HepG2 (cell line): Measurements from ENCODE around the gene TWNK. TPM values are rescaled to one million over a fixed set of nuclear protein-coding genes. Genes with fewer than 3 reads are reported as not detected.

Source experiments
- ATAC-seq: fragments of 200-7000 bp; cut with Tn5 transposase; 3 replicates; pipeline ENCODE4 v1.9.1; 2020; ENCODE audit warnings: mild to moderate bottlenecking, moderate library complexity
- BruUV-seq: library from RNA; stranded (reverse); fragments of 400-500 nt; replicated peaks from 2 replicates; lab custom pipeline; 2021; lab: Mats Ljungman, UMichigan
- CTCF ChIA-PET: fragments of 300-600 bp; formaldehyde crosslinking; extraction: SDS; loops from one replicate; lab custom pipeline; 2021; ENCODE audit warnings: low total read pairs, inconsistent platforms, low intra/inter-chr PET ratio; lab: Yijun Ruan, JAX
- POLR2A ChIA-PET: fragments of 350-600 bp; sonication (Branson Sonifier 250); formaldehyde crosslinking; loops from one replicate; lab custom pipeline; 2020; ENCODE audit warnings: antibody characterized with exemption, inconsistent platforms; lab: Yijun Ruan, JAX
- DNase-seq: peaks from one replicate; pipeline ENCODE4 v3.0.0-alpha.2; 2015; ENCODE audit warnings: low spot score
- FAIRE-seq: peaks from 3 replicates; lab custom pipeline; 2011; peaks lifted over from hg19 to GRCh38; lab: Jason Lieb, UNC
- H2AFZ ChIP-seq: one replicate; pipeline ENCODE4 v1.6.1; 2011; ENCODE audit warnings: low read length, inconsistent platforms
- H3K27ac ChIP-seq: fragments of 300-600 bp; 3 replicates; pipeline ENCODE4 v1.8.0; 2011; ENCODE audit warnings: mixed run types, mild to moderate bottlenecking, mixed read lengths, low read length, inconsistent platforms; ENCODE audit not compliant: insufficient read depth; ENCODE audit errors: extremely low read length
- H3K27me3 ChIP-seq, 2 experiments: fragments of 200-600 bp in 1 of 2; 2 replicates in 1 of 2; 3 replicates in 1 of 2; pipeline versions ENCODE4 v1.6.0 to v1.8.0; 2011; ENCODE audit warnings: low read length in 2 of 2, mild to moderate bottlenecking in 2 of 2, moderate library complexity in 2 of 2, inconsistent platforms in 1 of 2; ENCODE audit not compliant: insufficient read depth in 2 of 2, control insufficient read depth in 1 of 2
- H3K36me3 ChIP-seq, 2 experiments: fragments of 200-600 bp in 1 of 2; replicated peaks in 1 of 2; 2 replicates in 1 of 2; 3 replicates in 1 of 2; pipeline versions ENCODE4 v1.5.1 to v1.8.0; 2011; ENCODE audit warnings: low read length in 2 of 2, inconsistent platforms in 1 of 2; ENCODE audit not compliant: insufficient read depth in 2 of 2, control insufficient read depth in 1 of 2
- H3K4me1 ChIP-seq: 2 replicates; pipeline ENCODE4 v1.5.1; 2012; ENCODE audit warnings: low read length, inconsistent platforms; ENCODE audit not compliant: insufficient read depth
- H3K4me2 ChIP-seq: 2 replicates; pipeline ENCODE4 v1.6.0; 2011; ENCODE audit warnings: low read depth, low read length, inconsistent platforms
- H3K4me3 ChIP-seq, 3 experiments: fragments of 200-600 bp in 1 of 3; sonication (generic), shearing (Covaris generic) in 1 of 3; replicated peaks in 1 of 3; 2 replicates each; pipeline ENCODE4 v1.5.1; 2011 to 2016; ENCODE audit warnings: low read length in 3 of 3, inconsistent platforms in 2 of 3, low read depth in 2 of 3, mild to moderate bottlenecking in 2 of 3, control low read depth in 1 of 3, mixed read lengths in 1 of 3; ENCODE audit not compliant: insufficient read depth in 1 of 3
- H3K79me2 ChIP-seq: one replicate; pipeline ENCODE4 v1.6.1; 2011; ENCODE audit warnings: low read length, inconsistent platforms; ENCODE audit not compliant: insufficient read depth
- H3K9ac ChIP-seq: 2 replicates; pipeline ENCODE4 v1.6.0; 2011; ENCODE audit warnings: mild to moderate bottlenecking, low read depth, low read length, inconsistent platforms; ENCODE audit not compliant: insufficient read depth
- H3K9me3 ChIP-seq: 2 replicates; pipeline ENCODE4 v1.5.1; 2012; ENCODE audit warnings: mild to moderate bottlenecking, low read length
- H4K20me1 ChIP-seq: 2 replicates; pipeline ENCODE4 v1.6.0; 2011; ENCODE audit warnings: inconsistent platforms, mild to moderate bottlenecking, low read length, moderate library complexity; ENCODE audit not compliant: insufficient read depth
- AGO1 ChIP-seq: fragments of 200-400 bp; formaldehyde crosslinking; IDR thresholded peaks from 2 replicates; pipeline ENCODE4 v1.6.1; 2017; ENCODE audit warnings: mild to moderate bottlenecking, low read depth, low read length, moderate library complexity; ENCODE audit not compliant: poor library complexity, severe bottlenecking
- AGO2 ChIP-seq: fragments of 200-400 bp; formaldehyde crosslinking; optimal IDR thresholded peaks from 2 replicates; pipeline ENCODE3; 2017; ENCODE audit warnings: mild to moderate bottlenecking, low read depth, low read length, moderate library complexity
- KLF9 ChIP-seq: IDR thresholded peaks from 2 replicates; pipeline ENCODE4 v1.6.1; 2016; ENCODE audit warnings: low read depth
- POLR2A ChIP-seq, 2 experiments: IDR thresholded peaks; 2 replicates each; pipeline ENCODE4 v1.6.1; 2011; ENCODE audit warnings: low read depth in 2 of 2, low read length in 2 of 2, mild to moderate bottlenecking in 1 of 2, moderate library complexity in 1 of 2; ENCODE audit not compliant: insufficient read depth in 1 of 2
- PRPF4 ChIP-seq: fragments of 200-400 bp; formaldehyde crosslinking; IDR thresholded peaks from 2 replicates; pipeline ENCODE4 v1.6.1; 2016; ENCODE audit warnings: low read length, low read depth; ENCODE audit not compliant: poor library complexity, severe bottlenecking
- ZNF138 ChIP-seq: sonication (generic); formaldehyde crosslinking; IDR thresholded peaks from 2 replicates; pipeline ENCODE4 v1.5.0; 2020; ENCODE audit warnings: mild to moderate bottlenecking, low read depth, missing genetic modification reagents
- ZNF251 ChIP-seq: sonication (generic); formaldehyde crosslinking; IDR thresholded peaks from 2 replicates; pipeline ENCODE4 v1.9.0; 2021; ENCODE audit warnings: mild to moderate bottlenecking, missing genetic modification reagents
- ZNF256 ChIP-seq: sonication (generic); formaldehyde crosslinking; conservative IDR thresholded peaks from 2 replicates; pipeline ENCODE4 v1.4.0; 2020; ENCODE audit warnings: missing genetic modification reagents
- ZNF335 ChIP-seq: sonication (generic); formaldehyde crosslinking; IDR thresholded peaks from 2 replicates; pipeline ENCODE4 v1.4.0; 2020; ENCODE audit warnings: missing genetic modification reagents
- ZNF549 ChIP-seq: sonication (generic); formaldehyde crosslinking; IDR thresholded peaks from 2 replicates; pipeline ENCODE4 v1.5.0; 2020; ENCODE audit warnings: missing genetic modification reagents
- ZNF746 ChIP-seq: sonication (generic); formaldehyde crosslinking; IDR thresholded peaks from 2 replicates; pipeline ENCODE4 v1.8.0; 2022; ENCODE audit warnings: mild to moderate bottlenecking, missing genetic modification reagents
- ZSCAN20 ChIP-seq: sonication (generic); formaldehyde crosslinking; IDR thresholded peaks from 2 replicates; pipeline ENCODE4 v1.4.0; 2020; ENCODE audit warnings: missing genetic modification reagents, mild to moderate bottlenecking, borderline replicate concordance
- WGBS: methylation state at CpG from one replicate; pipeline ENCODE4 v1.1.6; 2017; ENCODE audit warnings: low lambda C conversion rate; 5-methylcytosine and 5-hydroxymethylcytosine counted together
- in situ Hi-C: cut with HindIII; loops from 2 replicates; pipeline ENCODE4 v1.10.0; 2017; ENCODE audit warnings: low pct_unique_long_range_greater_than_20kb; ENCODE audit not compliant: extremely low pct_ligation_motif_present
- intact Hi-C: fragments of 100-400 bp; cut with micrococcal nuclease; formaldehyde crosslinking; loops from one replicate; pipeline ENCODE4 v1.10.0; 2022; ENCODE audit not compliant: unreplicated experiment
- polyA plus RNA-seq, 8 experiments: library from polyadenylated mRNA; depleted of rRNA in 3 of 8; stranded (reverse) in 7 of 8; unstranded in 1 of 8; fragments of >200 nt; fragmentation: Illumina TruSeq in 4 of 8; extraction: Trizol in 4 of 8; gene quantifications; 2 replicates each; pipeline versions ENCODE4 v1.2.1 to v1.2.3, GENCODE V29; 2011 to 2016; ENCODE audit warnings: low read depth in 4 of 8, missing spikeins in 1 of 8, mixed read lengths in 1 of 8; ENCODE audit not compliant: insufficient read depth in 1 of 8
- total RNA-seq, 5 experiments: library from RNA; depleted of rRNA; stranded (reverse); fragments of >200 nt; fragmentation: Illumina TruSeq; extraction: Trizol; gene quantifications; 2 replicates each; pipeline ENCODE4 v1.2.3, GENCODE V29; 2016; ENCODE audit warnings: low read depth in 1 of 5
- TF ChIP-seq, protein P1 (sequence below): sonication (generic); formaldehyde crosslinking; IDR thresholded peaks from 2 replicates; pipeline ENCODE4 v1.4.0; 2020; ENCODE audit warnings: missing genetic modification reagents; ENCODE audit errors: not compliant biosample characterization
- TF ChIP-seq, protein P2 (sequence below): sonication (generic); formaldehyde crosslinking; conservative IDR thresholded peaks from 2 replicates; pipeline ENCODE4 v1.4.0; 2020; ENCODE audit warnings: missing genetic modification reagents
- TF ChIP-seq, protein P3 (sequence below): sonication (generic); formaldehyde crosslinking; IDR thresholded peaks from 2 replicates; pipeline ENCODE4 v1.4.0; 2020; ENCODE audit warnings: missing genetic modification reagents
- TF ChIP-seq, protein P4 (sequence below): sonication (generic); formaldehyde crosslinking; conservative IDR thresholded peaks from 2 replicates; pipeline ENCODE4 v1.8.1; 2023; ENCODE audit warnings: missing genetic modification reagents

The TWNK gene
- total and polyA plus RNA-seq, 2 of the 13 experiments (the other 11 are each of a cell fraction or from before 2014, with no cell fraction given): 10.7 to 16.5 TPM

DNA sequence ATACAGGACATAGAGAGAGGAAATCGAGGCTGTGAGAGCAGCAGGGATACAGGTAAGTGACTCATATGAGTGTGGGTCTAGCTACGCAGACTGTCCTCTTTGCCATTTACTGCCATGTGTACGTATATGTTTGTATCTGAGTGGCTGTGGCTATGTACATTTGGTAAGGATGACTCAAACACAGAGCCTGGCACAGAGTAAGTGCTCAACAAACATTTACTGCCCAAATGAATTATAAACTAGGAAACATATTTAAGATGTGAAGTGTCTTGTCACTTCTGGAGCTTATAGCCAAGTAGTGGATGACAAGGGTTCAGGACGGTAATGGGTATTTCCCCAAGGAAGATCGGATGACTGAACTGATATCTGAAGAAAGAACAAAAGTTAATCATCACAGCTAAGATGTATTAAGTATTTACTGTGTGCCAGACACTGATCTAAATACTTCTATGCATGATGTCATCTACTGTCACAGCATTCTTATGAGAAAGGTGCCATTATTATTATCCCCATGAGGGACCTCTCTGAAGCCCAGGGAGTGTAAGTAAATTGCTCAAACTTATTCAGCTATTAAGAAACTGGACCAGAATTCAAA lies 6.1 kb upstream of the TWNK start (continued):
- TF ChIP-seq, protein P1, sequence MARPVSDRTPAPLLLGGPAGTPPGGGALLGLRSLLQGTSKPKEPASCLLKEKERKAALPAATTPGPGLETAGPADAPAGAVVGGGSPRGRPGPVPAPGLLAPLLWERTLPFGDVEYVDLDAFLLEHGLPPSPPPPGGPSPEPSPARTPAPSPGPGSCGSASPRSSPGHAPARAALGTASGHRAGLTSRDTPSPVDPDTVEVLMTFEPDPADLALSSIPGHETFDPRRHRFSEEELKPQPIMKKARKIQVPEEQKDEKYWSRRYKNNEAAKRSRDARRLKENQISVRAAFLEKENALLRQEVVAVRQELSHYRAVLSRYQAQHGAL (CRISPR knock-in tag): no peak
- TF ChIP-seq ZNF251 (CRISPR knock-in tag): no peak

DNA sequence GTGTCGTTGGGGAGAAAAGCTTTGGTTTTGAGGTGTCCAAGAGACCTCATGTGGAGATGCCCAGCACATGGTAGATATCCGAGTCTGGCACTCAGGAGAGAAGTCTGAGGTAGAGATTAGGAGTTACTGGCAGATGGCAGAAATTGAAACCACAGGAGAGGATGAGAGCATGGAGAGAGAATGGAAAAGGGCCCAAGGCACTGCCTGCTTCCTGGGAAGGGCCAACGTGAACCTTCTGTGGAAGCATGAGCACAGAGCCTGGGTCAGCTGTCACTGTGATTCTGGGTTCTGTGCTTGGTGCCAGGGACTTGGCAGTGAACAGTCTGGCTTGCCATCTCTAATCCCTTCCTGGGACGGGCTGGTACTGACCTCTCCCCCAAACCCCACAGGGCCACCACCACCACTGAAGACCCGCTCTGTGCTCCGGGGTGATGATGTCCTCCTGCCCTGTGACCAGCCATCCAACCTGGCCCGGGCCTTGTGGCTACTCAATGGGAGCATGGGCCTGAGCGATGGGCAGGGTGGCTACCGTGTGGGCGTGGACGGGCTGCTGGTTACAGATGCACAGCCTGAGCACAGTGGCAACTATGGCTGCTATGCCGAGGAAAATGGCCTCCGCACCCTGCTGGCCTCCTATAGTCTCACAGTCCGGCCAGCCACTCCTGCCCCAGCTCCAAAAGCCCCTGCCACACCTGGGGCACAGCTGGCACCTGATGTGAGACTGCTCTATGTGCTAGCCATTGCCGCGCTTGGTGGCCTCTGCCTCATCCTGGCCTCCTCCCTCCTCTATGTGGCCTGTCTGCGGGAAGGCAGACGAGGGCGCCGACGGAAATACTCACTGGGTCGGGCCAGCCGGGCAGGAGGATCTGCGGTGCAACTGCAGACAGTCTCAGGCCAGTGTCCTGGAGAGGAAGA lies 4.2 kb upstream of the TWNK start:
- DNase-seq (no peak), FAIRE-seq (no peak), ATAC-seq (no peak)
- Histone ChIP-seq H4K20me1 (no peaks in the 10 kb centered on the region), H3K9me3 (no peaks in the 10 kb centered on the region), H3K4me3 (no peak overlapping the region), H3K27me3 (no peaks in the 10 kb centered on the region; a peak in 1 of 5 replicates), H3K4me2 (no peak overlapping the region), H3K4me1 (peaks cover 25% of the 10 kb centered on the region), H2AFZ (no peak overlapping the region), H3K36me3 (peaks cover 20 to 63% of the 10 kb centered on the region in 2 experiments), H3K27ac (peak overlapping the region; percentile 13), H3K9ac (no peak overlapping the region), H3K79me2 (peaks cover 18% of the 10 kb centered on the region)
- POLR2A ChIA-PET: interaction anchor here (23.0 kb wide), 1 partner anchor 14 kb away, joined by 277 read pairs; the partner anchor contains the start of gene SEMA4G
- intact Hi-C loops: no loop called here
- BruUV-seq: no TSS peak
- WGBS: 92% methylated on average over 9 of the region's 24 CpGs
- CTCF ChIA-PET: no interaction called here
- in situ Hi-C loops: no loop called here
- TF ChIP-seq, protein P2, sequence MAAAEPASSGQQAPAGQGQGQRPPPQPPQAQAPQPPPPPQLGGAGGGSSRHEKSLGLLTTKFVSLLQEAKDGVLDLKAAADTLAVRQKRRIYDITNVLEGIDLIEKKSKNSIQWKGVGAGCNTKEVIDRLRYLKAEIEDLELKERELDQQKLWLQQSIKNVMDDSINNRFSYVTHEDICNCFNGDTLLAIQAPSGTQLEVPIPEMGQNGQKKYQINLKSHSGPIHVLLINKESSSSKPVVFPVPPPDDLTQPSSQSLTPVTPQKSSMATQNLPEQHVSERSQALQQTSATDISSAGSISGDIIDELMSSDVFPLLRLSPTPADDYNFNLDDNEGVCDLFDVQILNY (CRISPR knock-in tag): no peak
- TF ChIP-seq ZNF549 (CRISPR knock-in tag) (no peak), ZNF335 (CRISPR knock-in tag) (no peak), KLF9 (CRISPR knock-in tag) (no peak), ZSCAN20 (CRISPR knock-in tag) (no peak), ZNF256 (no peak), ZNF138 (0 out of 2 replicates have a peak, but pooled peaks have one; percentile 47), ZNF746 (CRISPR knock-in tag) (no peak), AGO1 (peak; percentile 40), POLR2A (IDR thresholded peaks at IDR 0.05; ENCODE audit: insufficient read depth in 1 of 2, low read depth in 2 of 2, low read length in 2 of 2) (0 out of 4 replicates have a peak, but pooled peaks of 1 of the 2 experiments have one; percentile 30), PRPF4 (no peak), AGO2 (peak; percentile 94)
- TF ChIP-seq, protein P3, sequence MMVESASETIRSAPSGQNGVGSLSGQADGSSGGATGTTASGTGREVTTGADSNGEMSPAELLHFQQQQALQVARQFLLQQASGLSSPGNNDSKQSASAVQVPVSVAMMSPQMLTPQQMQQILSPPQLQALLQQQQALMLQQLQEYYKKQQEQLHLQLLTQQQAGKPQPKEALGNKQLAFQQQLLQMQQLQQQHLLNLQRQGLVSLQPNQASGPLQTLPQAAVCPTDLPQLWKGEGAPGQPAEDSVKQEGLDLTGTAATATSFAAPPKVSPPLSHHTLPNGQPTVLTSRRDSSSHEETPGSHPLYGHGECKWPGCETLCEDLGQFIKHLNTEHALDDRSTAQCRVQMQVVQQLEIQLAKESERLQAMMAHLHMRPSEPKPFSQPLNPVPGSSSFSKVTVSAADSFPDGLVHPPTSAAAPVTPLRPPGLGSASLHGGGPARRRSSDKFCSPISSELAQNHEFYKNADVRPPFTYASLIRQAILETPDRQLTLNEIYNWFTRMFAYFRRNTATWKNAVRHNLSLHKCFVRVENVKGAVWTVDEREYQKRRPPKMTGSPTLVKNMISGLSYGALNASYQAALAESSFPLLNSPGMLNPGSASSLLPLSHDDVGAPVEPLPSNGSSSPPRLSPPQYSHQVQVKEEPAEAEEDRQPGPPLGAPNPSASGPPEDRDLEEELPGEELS (CRISPR knock-in tag): no peak
- TF ChIP-seq, protein P4, sequence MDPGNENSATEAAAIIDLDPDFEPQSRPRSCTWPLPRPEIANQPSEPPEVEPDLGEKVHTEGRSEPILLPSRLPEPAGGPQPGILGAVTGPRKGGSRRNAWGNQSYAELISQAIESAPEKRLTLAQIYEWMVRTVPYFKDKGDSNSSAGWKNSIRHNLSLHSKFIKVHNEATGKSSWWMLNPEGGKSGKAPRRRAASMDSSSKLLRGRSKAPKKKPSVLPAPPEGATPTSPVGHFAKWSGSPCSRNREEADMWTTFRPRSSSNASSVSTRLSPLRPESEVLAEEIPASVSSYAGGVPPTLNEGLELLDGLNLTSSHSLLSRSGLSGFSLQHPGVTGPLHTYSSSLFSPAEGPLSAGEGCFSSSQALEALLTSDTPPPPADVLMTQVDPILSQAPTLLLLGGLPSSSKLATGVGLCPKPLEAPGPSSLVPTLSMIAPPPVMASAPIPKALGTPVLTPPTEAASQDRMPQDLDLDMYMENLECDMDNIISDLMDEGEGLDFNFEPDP (CRISPR knock-in tag): 0 out of 2 replicates have a peak, but pooled peaks have one; percentile 50
